MM.1S (cell line): ENCODE measurements around the gene PPP2R5E.

Source experiments
- DNase-seq: peaks from one replicate; pipeline ENCODE4 v3.0.0-alpha.2; 2015
- H2AFZ ChIP-seq: fragments of 300-600 bp; sonication (generic); 2 replicates; pipeline ENCODE4 v1.6.0; 2016; ENCODE audit warnings: antibody characterized with exemption, low read length
- H3F3A ChIP-seq: fragments of 300-600 bp; sonication (generic); 2 replicates; pipeline ENCODE4 v1.6.1; 2016; ENCODE audit warnings: mild to moderate bottlenecking, antibody characterized with exemption, low read length, moderate library complexity, mixed read lengths; ENCODE audit not compliant: insufficient read depth
- H3K27ac ChIP-seq: fragments of 300-600 bp; sonication (generic); 2 replicates; pipeline ENCODE4 v1.5.1; 2016; ENCODE audit warnings: mild to moderate bottlenecking, low read length
- H3K27me3 ChIP-seq: fragments of 300-600 bp; sonication (generic); replicated peaks from 2 replicates; pipeline ENCODE4 v1.6.0; 2016; ENCODE audit warnings: low read length; ENCODE audit not compliant: insufficient read depth
- H3K36me3 ChIP-seq: fragments of 300-600 bp; sonication (generic); replicated peaks from 2 replicates; pipeline ENCODE4 v1.6.1; 2016; ENCODE audit warnings: mild to moderate bottlenecking, low read length, mixed read lengths; ENCODE audit not compliant: insufficient read depth
- H3K4me1 ChIP-seq: fragments of 300-600 bp; sonication (generic); 2 replicates; pipeline ENCODE4 v1.6.1; 2016; ENCODE audit warnings: low read length, mixed read lengths
- H3K4me2 ChIP-seq: fragments of 300-600 bp; sonication (generic); 2 replicates; pipeline ENCODE4 v1.6.0; 2016; ENCODE audit warnings: low read depth, low read length
- H3K4me3 ChIP-seq: fragments of 300-600 bp; sonication (generic); 2 replicates; pipeline ENCODE4 v1.5.1; 2016; ENCODE audit warnings: low read length, mixed read lengths
- H3K79me2 ChIP-seq: fragments of 300-600 bp; sonication (generic); 2 replicates; pipeline ENCODE4 v1.6.1; 2016; ENCODE audit warnings: mixed run types, low read length, mixed read lengths
- H3K9ac ChIP-seq: fragments of 300-600 bp; sonication (generic); 2 replicates; pipeline ENCODE4 v1.6.1; 2016; ENCODE audit warnings: low read length, mixed read lengths
- H3K9me2 ChIP-seq: fragments of 300-600 bp; sonication (generic); replicated peaks from 2 replicates; pipeline ENCODE4 v1.6.1; 2016; ENCODE audit warnings: mild to moderate bottlenecking, low read length, mixed read lengths; ENCODE audit not compliant: insufficient read depth
- H3K9me3 ChIP-seq: fragments of 300-600 bp; sonication (generic); replicated peaks from 2 replicates; pipeline ENCODE4 v1.6.1; 2016; ENCODE audit warnings: mild to moderate bottlenecking, low read length, mixed read lengths; ENCODE audit not compliant: insufficient read depth
- H4K20me1 ChIP-seq: fragments of 300-600 bp; sonication (generic); 2 replicates; pipeline ENCODE4 v1.6.1; 2016; ENCODE audit warnings: mild to moderate bottlenecking, low read length, moderate library complexity, mixed read lengths; ENCODE audit not compliant: insufficient read depth
- EZH2 ChIP-seq: fragments of 300-600 bp; sonication (generic); optimal IDR thresholded peaks from 2 replicates; pipeline ENCODE3; 2017; ENCODE audit warnings: low read depth, mild to moderate bottlenecking, antibody characterized with exemption, low read length, mixed read lengths
- EZH2phosphoT487 ChIP-seq: fragments of 300-600 bp; sonication (generic); IDR thresholded peaks from 2 replicates; pipeline ENCODE4 v1.6.1; 2018; ENCODE audit warnings: antibody characterized with exemption, low read length
- TF ChIP-seq, protein P1 (sequence below): fragments of 300-600 bp; sonication (generic); IDR thresholded peaks from 2 replicates; pipeline ENCODE4 v1.5.1; 2016; ENCODE audit warnings: antibody characterized with exemption, low read length, mixed read lengths

PPP2R5E gene

DNA sequence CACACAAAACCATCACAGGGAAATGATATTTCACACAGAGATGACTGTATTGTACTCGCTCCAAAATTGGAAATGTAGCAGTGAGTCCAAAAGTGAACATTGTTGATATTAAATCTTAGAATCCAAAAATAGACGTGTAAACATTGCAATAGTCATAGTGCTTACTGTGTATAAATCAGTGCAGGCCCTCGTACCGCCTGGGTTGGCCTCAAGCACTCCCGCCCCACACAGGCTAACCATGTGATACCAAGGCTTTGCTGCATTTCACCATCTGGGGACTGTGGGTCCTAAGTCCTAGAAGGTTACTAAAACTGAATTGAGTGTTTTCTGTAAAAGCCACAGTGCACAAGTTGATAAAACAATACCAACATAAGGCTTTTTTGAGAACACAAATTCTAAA lies 107.3 kb downstream of the PPP2R5E start:
- no peaks in the 10 kb centered on the region for H4K20me1 ChIP-seq
- H3K27me3 ChIP-seq: no peaks in the 10 kb centered on the region
- H3K4me2 ChIP-seq: no peak overlapping the region
- no peak overlapping the region for H2AFZ ChIP-seq
- H3K9me3 ChIP-seq: no peaks in the 10 kb centered on the region
- H3K27ac ChIP-seq: no peak overlapping the region
- H3K9me2 ChIP-seq: no peaks in the 10 kb centered on the region
- no peaks in the 10 kb centered on the region for H3K36me3 ChIP-seq
- peaks cover 67% of the 10 kb centered on the region for H3K79me2 ChIP-seq
- H3K4me1 ChIP-seq: peaks cover 9% of the 10 kb centered on the region
- H3K9ac ChIP-seq: no peak overlapping the region
- no peak for DNase-seq
- TF ChIP-seq, protein P1, sequence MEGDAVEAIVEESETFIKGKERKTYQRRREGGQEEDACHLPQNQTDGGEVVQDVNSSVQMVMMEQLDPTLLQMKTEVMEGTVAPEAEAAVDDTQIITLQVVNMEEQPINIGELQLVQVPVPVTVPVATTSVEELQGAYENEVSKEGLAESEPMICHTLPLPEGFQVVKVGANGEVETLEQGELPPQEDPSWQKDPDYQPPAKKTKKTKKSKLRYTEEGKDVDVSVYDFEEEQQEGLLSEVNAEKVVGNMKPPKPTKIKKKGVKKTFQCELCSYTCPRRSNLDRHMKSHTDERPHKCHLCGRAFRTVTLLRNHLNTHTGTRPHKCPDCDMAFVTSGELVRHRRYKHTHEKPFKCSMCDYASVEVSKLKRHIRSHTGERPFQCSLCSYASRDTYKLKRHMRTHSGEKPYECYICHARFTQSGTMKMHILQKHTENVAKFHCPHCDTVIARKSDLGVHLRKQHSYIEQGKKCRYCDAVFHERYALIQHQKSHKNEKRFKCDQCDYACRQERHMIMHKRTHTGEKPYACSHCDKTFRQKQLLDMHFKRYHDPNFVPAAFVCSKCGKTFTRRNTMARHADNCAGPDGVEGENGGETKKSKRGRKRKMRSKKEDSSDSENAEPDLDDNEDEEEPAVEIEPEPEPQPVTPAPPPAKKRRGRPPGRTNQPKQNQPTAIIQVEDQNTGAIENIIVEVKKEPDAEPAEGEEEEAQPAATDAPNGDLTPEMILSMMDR: no peak
- TF ChIP-seq EZH2 (no peak), EZH2phosphoT487 (no peak)
- H3F3A ChIP-seq: no peaks in the 10 kb centered on the region
- no peak overlapping the region for H3K4me3 ChIP-seq

DNA sequence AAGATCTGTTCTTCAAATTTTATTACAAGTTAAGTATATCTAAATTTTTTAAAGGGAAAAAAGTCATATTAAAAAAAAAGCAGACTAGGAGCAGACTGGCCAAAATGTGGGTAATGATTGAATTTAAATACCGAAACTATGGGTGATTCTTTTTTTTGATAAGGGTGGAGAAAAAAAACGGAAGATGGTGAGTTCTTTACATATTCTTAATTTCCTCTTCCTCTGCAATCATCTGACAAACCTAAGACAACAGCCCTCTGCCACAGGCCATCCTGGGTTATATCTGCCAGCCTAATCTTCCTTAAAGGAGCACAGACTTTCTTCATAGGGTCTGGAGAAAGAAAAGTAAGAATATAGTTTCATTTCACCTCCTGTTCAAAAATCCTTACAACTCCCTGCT lies 108.0 kb downstream of the PPP2R5E start:
- Histone ChIP-seq H3K4me3 (no peak overlapping the region), H3K27ac (no peak overlapping the region), H3K9me2 (no peaks in the 10 kb centered on the region), H3K27me3 (no peaks in the 10 kb centered on the region), H4K20me1 (no peaks in the 10 kb centered on the region), H3K4me2 (no peak overlapping the region), H3F3A (no peaks in the 10 kb centered on the region), H3K4me1 (peaks cover 9% of the 10 kb centered on the region), H2AFZ (no peak overlapping the region), H3K9me3 (no peaks in the 10 kb centered on the region), H3K9ac (no peak overlapping the region), H3K36me3 (no peaks in the 10 kb centered on the region), H3K79me2 (peaks cover 67% of the 10 kb centered on the region)
- DNase-seq: no peak
- TF ChIP-seq, protein P1: no peak
- TF ChIP-seq EZH2phosphoT487: no peak
- TF ChIP-seq EZH2: no peak

DNA sequence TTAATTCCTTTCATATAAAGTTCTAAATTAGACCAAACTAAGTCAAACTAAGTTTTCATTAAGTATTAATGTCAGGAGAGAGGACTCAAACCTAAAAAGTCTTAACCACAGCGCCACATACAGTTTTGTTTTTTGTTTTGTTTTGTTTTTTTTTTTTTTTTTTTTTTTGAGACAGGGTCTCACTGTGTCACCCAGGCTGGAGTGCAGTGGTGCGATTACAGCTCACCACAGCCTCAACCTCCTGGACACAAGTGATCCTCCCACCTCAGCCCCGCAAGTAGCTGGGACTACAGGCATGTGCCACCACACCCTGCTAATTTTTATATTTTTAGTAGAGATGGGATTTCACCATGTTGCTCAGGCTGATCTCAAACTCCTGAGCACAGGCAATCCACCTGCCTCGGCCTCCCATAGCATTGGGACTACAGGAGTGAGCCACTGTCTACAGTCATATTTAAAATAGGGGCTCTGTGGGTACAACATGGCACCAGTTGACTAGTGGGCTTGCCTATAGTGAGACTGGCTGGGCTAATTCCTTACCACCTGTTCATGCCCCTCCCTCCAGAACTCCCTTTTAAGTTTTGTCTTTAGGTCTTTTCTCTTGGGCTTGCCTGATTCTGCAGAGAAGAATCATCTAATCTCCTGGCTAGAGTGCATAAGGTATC lies 110.2 kb downstream of the PPP2R5E start:
- TF ChIP-seq, protein P1: no peak
- TF ChIP-seq EZH2 (no peak), EZH2phosphoT487 (no peak)

More for the DNA sequence above, 110.2 kb downstream of the PPP2R5E start:
- Histone ChIP-seq H3K27me3 (no peaks in the 10 kb centered on the region), H3K9me3 (no peaks in the 10 kb centered on the region), H2AFZ (no peak overlapping the region), H3K4me3 (no peak overlapping the region), H4K20me1 (no peaks in the 10 kb centered on the region), H3K27ac (no peak overlapping the region), H3K36me3 (no peaks in the 10 kb centered on the region), H3K9ac (no peak overlapping the region), H3K4me2 (no peak overlapping the region), H3K9me2 (no peaks in the 10 kb centered on the region), H3K4me1 (peaks cover 6% of the 10 kb centered on the region), H3F3A (no peaks in the 10 kb centered on the region), H3K79me2 (peaks cover 57% of the 10 kb centered on the region)
- no peak for DNase-seq
